WERI-Rb-1 (cell line): ENCODE data around the gene CARS1.

Experiments used
- DNase-seq: peaks from one replicate; pipeline ENCODE4 v3.0.0-alpha.2; 2020
- H3K27ac ChIP-seq: fragments of 250-450 bp; sonication (Bioruptor Pico); 2 replicates; pipeline ENCODE4 v1.5.1; 2020; ENCODE audit warnings: mild to moderate bottlenecking, moderate library complexity
- H3K27me3 ChIP-seq: fragments of 250-450 bp; sonication (Bioruptor Pico); 2 replicates; pipeline ENCODE4 v1.5.1; 2021; ENCODE audit warnings: mild to moderate bottlenecking, low read depth, moderate library complexity; ENCODE audit not compliant: insufficient read depth, severe bottlenecking
- H3K36me3 ChIP-seq: fragments of 250-450 bp; sonication (Bioruptor Pico); 2 replicates; pipeline ENCODE4 v1.5.1; 2020; ENCODE audit warnings: mild to moderate bottlenecking, moderate library complexity
- H3K4me3 ChIP-seq: 2 replicates; pipeline ENCODE4 v1.5.1; 2011; ENCODE audit warnings: low read depth, mild to moderate bottlenecking, control low read depth, low read length
- H3K9me3 ChIP-seq: fragments of 250-450 bp; sonication (Bioruptor Pico); 2 replicates; pipeline ENCODE4 v1.5.1; 2021; ENCODE audit warnings: mild to moderate bottlenecking, moderate library complexity; ENCODE audit not compliant: severe bottlenecking
- CTCF ChIP-seq: IDR thresholded peaks from 2 replicates; pipeline ENCODE4 v1.5.1; 2011; ENCODE audit warnings: low read depth, mild to moderate bottlenecking, control low read depth, inconsistent platforms, low read length

Gene CARS1

GRCh38 chr11:2974272-2974671, 83.0 kb downstream of the CARS1 start:
- DNase-seq, result no peak
- TF ChIP-seq CTCF, result no peak
- peaks cover 98% of the 10 kb centered on the region for H3K36me3 ChIP-seq

GRCh38 chr11:2968341-2968900, 88.8 kb downstream of the CARS1 start:
- Histone ChIP-seq H3K9me3 (no peaks in the 10 kb centered on the region), H3K4me3 (no peak overlapping the region), H3K27ac (no peak overlapping the region), H3K36me3 (peaks cover 95% of the 10 kb centered on the region), H3K27me3 (no peaks in the 10 kb centered on the region)
- DNase-seq, result no peak
- no peak for TF ChIP-seq CTCF

More at GRCh38 chr11:2974272-2974671, 83.0 kb downstream of the CARS1 start:
- Histone ChIP-seq H3K4me3 (no peak overlapping the region), H3K27ac (no peak overlapping the region), H3K27me3 (no peaks in the 10 kb centered on the region), H3K9me3 (no peaks in the 10 kb centered on the region)

- no peaks in the 10 kb centered on the region for H3K9me3 ChIP-seq
- H3K4me3 ChIP-seq, result no peak overlapping the region
- H3K27ac ChIP-seq, result no peak overlapping the region
- no peak for TF ChIP-seq CTCF
- H3K36me3 ChIP-seq, result peaks cover 91% of the 10 kb centered on the region
- no peak for DNase-seq
- H3K27me3 ChIP-seq, result no peaks in the 10 kb centered on the region
Observed at GRCh38 chr11:2964782-2965181, 92.4 kb downstream of the CARS1 start.

GRCh38 chr11:2963761-2964160, 93.5 kb downstream of the CARS1 start:
- no peaks in the 10 kb centered on the region for H3K9me3 ChIP-seq
- no peak overlapping the region for H3K4me3 ChIP-seq
- TF ChIP-seq CTCF, result no peak
- H3K27ac ChIP-seq, result no peak overlapping the region
- H3K36me3 ChIP-seq, result peaks cover 93% of the 10 kb centered on the region
- no peak for DNase-seq
- no peaks in the 10 kb centered on the region for H3K27me3 ChIP-seq

GRCh38 chr11:2963112-2963754, 94.0 kb downstream of the CARS1 start:
- no peaks in the 10 kb centered on the region for H3K9me3 ChIP-seq
- H3K4me3 ChIP-seq, result no peak overlapping the region
- H3K36me3 ChIP-seq, result peaks cover 93% of the 10 kb centered on the region
- DNase-seq, result no peak
- no peak for TF ChIP-seq CTCF
- no peak overlapping the region for H3K27ac ChIP-seq
- no peaks in the 10 kb centered on the region for H3K27me3 ChIP-seq

- peaks cover 94% of the 10 kb centered on the region for H3K36me3 ChIP-seq
- H3K9me3 ChIP-seq, result no peaks in the 10 kb centered on the region
- no peak for DNase-seq
- H3K4me3 ChIP-seq, result no peak overlapping the region
- H3K27me3 ChIP-seq, result no peaks in the 10 kb centered on the region
- no peak overlapping the region for H3K27ac ChIP-seq
- TF ChIP-seq CTCF, result no peak
Observed at GRCh38 chr11:2961080-2961479, 96.1 kb downstream of the CARS1 start.
